GM12878 (cell line): ENCODE results near the gene ERP44. TPM values are rescaled to one million over a fixed set of nuclear protein-coding genes. Genes with fewer than 3 reads are reported as not detected.

Source experiments
- MYB ChIP-seq: fragments of 150-350 bp; IDR thresholded peaks from 2 replicates; pipeline ENCODE4 v1.6.1; 2014; ENCODE audit warnings: mild to moderate bottlenecking, low read depth, low read length, borderline replicate concordance
- NR2C2 ChIP-seq: IDR thresholded peaks from 2 replicates; pipeline ENCODE4 v1.6.1; 2011; ENCODE audit warnings: borderline replicate concordance, low read depth; ENCODE audit not compliant: control insufficient read depth, insufficient read length
- STAT1 ChIP-seq: fragments of 450-650 bp; conservative IDR thresholded peaks from 2 replicates; pipeline ENCODE4 v1.6.1; 2014; ENCODE audit warnings: antibody characterized with exemption, mild to moderate bottlenecking
- polyA plus RNA-seq, 11 experiments: library from polyadenylated mRNA; depleted of rRNA in 4 of 11; unstranded in 6 of 11; stranded (reverse) in 5 of 11; fragments of >200 nt; fragmentation: Nextera tagmentation in 4 of 11; fragmentation: Illumina TruSeq in 1 of 11; extraction: Ambion mirVana in 4 of 11; extraction: Trizol in 1 of 11; gene quantifications; 1 replicate in 1 of 11; 2 replicates in 10 of 11; pipeline versions ENCODE4 v1.2.1 to v1.2.3, GENCODE V29; 2011 to 2016; ENCODE audit warnings: inconsistent platforms in 2 of 11, missing spikeins in 2 of 11, low read depth in 1 of 11
- total RNA-seq, 4 experiments: library from RNA; depleted of rRNA in 3 of 4; stranded (reverse); fragments of >200 nt in 3 of 4; fragmentation: Illumina TruSeq in 1 of 4; extraction: Trizol in 1 of 4; gene quantifications; 2 replicates each; pipeline versions ENCODE4 v1.2.1 to v1.2.3, GENCODE V29; 2013 to 2021
- TF ChIP-seq, protein P1 (sequence below): fragments of 450-650 bp; IDR thresholded peaks from 2 replicates; pipeline ENCODE4 v1.6.1; 2017; ENCODE audit warnings: mild to moderate bottlenecking, moderate library complexity
- TF ChIP-seq, protein P2 (sequence below): fragments of 450-650 bp; formaldehyde crosslinking; IDR thresholded peaks from 2 replicates; pipeline ENCODE4 v1.5.0; 2022; ENCODE audit warnings: mild to moderate bottlenecking, missing genetic modification characterization

The ERP44 gene
- total and polyA plus RNA-seq, 10 of the 15 experiments (the other 5 are each of a cell fraction or from before 2014, with no cell fraction given), result 11.5 to 52.4 (median 20.2) TPM

DNA sequence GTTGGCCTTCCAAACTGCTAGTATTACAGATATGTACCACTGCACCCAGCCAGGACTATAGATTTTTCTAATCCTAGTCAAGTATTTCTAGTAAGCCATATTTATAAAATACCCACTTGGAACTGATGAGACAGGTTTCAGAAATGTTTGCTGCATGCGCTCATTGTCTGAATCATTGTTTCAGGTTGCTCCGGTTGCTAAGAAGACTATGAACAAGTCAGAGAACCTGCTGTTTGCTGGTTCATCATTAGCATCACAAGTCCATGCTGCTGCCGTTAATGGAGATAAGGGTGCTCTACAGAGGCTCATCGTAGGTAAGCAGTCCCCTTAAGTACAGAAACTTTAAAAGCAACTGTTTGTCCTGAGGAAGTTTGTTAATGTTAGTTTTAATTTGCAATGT is 5.5 kb upstream of the ERP44 start (continued):
- TF ChIP-seq, protein P1, sequence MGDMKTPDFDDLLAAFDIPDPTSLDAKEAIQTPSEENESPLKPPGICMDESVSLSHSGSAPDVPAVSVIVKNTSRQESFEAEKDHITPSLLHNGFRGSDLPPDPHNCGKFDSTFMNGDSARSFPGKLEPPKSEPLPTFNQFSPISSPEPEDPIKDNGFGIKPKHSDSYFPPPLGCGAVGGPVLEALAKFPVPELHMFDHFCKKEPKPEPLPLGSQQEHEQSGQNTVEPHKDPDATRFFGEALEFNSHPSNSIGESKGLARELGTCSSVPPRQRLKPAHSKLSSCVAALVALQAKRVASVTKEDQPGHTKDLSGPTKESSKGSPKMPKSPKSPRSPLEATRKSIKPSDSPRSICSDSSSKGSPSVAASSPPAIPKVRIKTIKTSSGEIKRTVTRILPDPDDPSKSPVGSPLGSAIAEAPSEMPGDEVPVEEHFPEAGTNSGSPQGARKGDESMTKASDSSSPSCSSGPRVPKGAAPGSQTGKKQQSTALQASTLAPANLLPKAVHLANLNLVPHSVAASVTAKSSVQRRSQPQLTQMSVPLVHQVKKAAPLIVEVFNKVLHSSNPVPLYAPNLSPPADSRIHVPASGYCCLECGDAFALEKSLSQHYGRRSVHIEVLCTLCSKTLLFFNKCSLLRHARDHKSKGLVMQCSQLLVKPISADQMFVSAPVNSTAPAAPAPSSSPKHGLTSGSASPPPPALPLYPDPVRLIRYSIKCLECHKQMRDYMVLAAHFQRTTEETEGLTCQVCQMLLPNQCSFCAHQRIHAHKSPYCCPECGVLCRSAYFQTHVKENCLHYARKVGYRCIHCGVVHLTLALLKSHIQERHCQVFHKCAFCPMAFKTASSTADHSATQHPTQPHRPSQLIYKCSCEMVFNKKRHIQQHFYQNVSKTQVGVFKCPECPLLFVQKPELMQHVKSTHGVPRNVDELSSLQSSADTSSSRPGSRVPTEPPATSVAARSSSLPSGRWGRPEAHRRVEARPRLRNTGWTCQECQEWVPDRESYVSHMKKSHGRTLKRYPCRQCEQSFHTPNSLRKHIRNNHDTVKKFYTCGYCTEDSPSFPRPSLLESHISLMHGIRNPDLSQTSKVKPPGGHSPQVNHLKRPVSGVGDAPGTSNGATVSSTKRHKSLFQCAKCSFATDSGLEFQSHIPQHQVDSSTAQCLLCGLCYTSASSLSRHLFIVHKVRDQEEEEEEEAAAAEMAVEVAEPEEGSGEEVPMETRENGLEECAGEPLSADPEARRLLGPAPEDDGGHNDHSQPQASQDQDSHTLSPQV, result no peak
- TF ChIP-seq MYB (no peak), STAT1 (no peak), NR2C2 (no peak)
- TF ChIP-seq, protein P2, sequence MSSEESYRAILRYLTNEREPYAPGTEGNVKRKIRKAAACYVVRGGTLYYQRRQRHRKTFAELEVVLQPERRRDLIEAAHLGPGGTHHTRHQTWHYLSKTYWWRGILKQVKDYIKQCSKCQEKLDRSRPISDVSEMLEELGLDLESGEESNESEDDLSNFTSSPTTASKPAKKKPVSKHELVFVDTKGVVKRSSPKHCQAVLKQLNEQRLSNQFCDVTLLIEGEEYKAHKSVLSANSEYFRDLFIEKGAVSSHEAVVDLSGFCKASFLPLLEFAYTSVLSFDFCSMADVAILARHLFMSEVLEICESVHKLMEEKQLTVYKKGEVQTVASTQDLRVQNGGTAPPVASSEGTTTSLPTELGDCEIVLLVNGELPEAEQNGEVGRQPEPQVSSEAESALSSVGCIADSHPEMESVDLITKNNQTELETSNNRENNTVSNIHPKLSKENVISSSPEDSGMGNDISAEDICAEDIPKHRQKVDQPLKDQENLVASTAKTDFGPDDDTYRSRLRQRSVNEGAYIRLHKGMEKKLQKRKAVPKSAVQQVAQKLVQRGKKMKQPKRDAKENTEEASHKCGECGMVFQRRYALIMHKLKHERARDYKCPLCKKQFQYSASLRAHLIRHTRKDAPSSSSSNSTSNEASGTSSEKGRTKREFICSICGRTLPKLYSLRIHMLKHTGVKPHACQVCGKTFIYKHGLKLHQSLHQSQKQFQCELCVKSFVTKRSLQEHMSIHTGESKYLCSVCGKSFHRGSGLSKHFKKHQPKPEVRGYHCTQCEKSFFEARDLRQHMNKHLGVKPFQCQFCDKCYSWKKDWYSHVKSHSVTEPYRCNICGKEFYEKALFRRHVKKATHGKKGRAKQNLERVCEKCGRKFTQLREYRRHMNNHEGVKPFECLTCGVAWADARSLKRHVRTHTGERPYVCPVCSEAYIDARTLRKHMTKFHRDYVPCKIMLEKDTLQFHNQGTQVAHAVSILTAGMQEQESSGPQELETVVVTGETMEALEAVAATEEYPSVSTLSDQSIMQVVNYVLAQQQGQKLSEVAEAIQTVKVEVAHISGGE (CRISPR knock-in tag), result no peak
